Activated naive CD4-positive, alpha-beta T cell treated with anti-CD3 and anti-CD28 coated beads, Interleukin-2, amount 50 U/mL, for 24 hours (primary cell): Measurements from ENCODE around the gene RNASE1.
"Not testable (repeated sequence)": the region's sequence is repeated elsewhere in the genome, so short reads cannot be mapped to it uniquely, and the experiment has no call there.

Experiments
- H3K27ac Mint-ChIP-seq: one replicate; pipeline ENCODE4 v1.8.0; 2021; ENCODE audit warnings: mild to moderate bottlenecking, mixed read lengths
- H3K27me3 Mint-ChIP-seq: one replicate; pipeline ENCODE4 v1.8.0; 2021; ENCODE audit warnings: mixed read lengths
- H3K36me3 Mint-ChIP-seq: one replicate; pipeline ENCODE4 v1.8.0; 2021; ENCODE audit warnings: mixed read lengths
- H3K4me1 Mint-ChIP-seq: one replicate; pipeline ENCODE4 v1.8.0; 2021; ENCODE audit warnings: mixed read lengths
- H3K4me3 Mint-ChIP-seq: one replicate; pipeline ENCODE4 v1.8.0; 2021; ENCODE audit warnings: mild to moderate bottlenecking, mixed read lengths
- H3K9me3 Mint-ChIP-seq: one replicate; pipeline ENCODE4 v1.8.0; 2021; ENCODE audit warnings: mixed read lengths

The RNASE1 gene

DNA sequence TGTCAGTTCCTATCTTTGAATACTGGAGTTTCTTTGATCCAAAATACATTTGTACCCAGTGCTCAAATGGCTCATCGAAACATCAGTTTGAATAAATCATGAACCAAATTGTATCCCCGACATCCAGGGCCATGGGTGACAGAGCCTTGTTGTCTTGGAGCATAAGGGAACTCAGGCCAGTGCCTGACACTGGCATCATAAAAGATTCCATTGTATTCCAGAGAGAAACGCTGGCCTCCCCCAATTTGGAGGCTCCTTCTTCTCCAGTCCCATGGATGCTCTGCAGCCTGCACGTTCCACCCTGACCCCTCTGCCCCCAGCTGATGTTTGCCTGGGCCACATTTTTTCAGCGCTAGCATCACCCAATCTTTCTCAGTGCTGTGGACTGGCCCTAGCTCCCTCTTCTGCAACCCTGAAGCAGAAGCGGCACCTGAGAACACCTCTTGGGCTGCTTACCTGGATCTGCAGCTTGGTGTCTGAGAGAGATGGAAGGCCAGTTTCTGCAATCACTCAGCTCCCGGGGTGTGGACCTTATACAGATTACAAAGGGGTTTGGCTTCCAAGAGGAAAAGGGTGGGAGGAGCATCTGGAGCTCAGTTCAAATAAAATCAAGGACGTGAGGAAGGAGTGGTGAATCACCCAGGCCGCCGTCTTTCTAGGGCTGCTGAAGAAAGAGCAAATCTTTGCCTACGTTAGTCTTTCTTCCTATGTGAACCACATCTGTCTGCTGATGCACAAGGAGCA lies at the start of gene RNASE1:
RNASE1 (minus strand) TSS at position 504 of the 744 bp plus-strand sequence. CDS start 776 bp downstream, outside the sequence.
- H3K27me3 Mint-ChIP-seq: peaks cover 5% of the 10 kb centered on the region
- H3K27ac Mint-ChIP-seq: no peak within 1 kb of the TSS

GRCh38 chr14:20848955-20849570 lies 46.4 kb upstream of the RNASE1 start:
- H3K36me3 Mint-ChIP-seq: no peaks in the 10 kb centered on the region
- no peak overlapping the region for H3K27ac Mint-ChIP-seq
- no peaks in the 10 kb centered on the region for H3K4me1 Mint-ChIP-seq
- H3K4me3 Mint-ChIP-seq: no peak overlapping the region
- peaks cover 4% of the 10 kb centered on the region for H3K27me3 Mint-ChIP-seq
- H3K9me3 Mint-ChIP-seq: no peaks in the 10 kb centered on the region

More for the DNA sequence above, at the start of gene RNASE1:
- H3K4me1 Mint-ChIP-seq: peaks cover 10% of the 10 kb centered on the region
- no peaks in the 10 kb centered on the region for H3K9me3 Mint-ChIP-seq
- no peak within 1 kb of the TSS for H3K4me3 Mint-ChIP-seq
- H3K36me3 Mint-ChIP-seq: no peaks in the 10 kb centered on the region

DNA sequence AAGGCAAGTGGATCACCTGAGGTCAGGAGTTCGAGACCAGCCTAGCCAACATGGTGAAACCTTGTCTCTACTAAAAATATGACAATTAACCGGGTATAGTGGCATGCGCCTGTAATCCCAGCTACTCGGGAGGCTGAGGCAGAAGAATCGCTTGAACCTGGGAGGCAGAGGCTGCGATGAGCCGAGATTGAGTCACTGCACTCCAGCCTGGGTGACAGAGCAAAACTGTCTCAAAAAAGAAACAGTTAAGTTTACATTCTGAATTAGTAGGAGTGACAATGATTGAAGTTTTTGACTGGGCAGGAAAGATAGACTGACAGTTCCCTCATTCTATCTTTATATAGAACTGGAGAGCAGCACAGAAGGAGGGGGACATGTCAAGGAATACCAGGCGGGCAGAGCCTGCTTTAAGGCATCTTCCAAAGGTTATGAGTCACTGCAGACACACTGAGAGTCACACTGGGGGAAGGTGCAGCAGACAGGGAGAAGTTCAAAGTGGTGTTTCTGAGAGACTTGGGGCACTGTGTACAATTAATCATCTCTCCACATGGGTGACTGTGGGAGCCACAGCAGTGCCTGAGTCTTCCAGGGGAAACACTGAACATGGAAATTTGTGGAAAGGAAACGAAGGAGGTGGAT lies 45.8 kb upstream of the RNASE1 start:
- no peaks in the 10 kb centered on the region for H3K36me3 Mint-ChIP-seq

GRCh38 chr14:20846560-20846959 lies 43.9 kb upstream of the RNASE1 start:
- H3K27me3 Mint-ChIP-seq: peaks cover 2% of the 10 kb centered on the region
- no peaks in the 10 kb centered on the region for H3K36me3 Mint-ChIP-seq
- no peaks in the 10 kb centered on the region for H3K9me3 Mint-ChIP-seq
- H3K27ac Mint-ChIP-seq: no peak overlapping the region
- H3K4me3 Mint-ChIP-seq: no peak overlapping the region
- no peaks in the 10 kb centered on the region for H3K4me1 Mint-ChIP-seq

More for the DNA sequence above, 45.8 kb upstream of the RNASE1 start:
- no peak overlapping the region for H3K27ac Mint-ChIP-seq
- no peaks in the 10 kb centered on the region for H3K9me3 Mint-ChIP-seq
- H3K27me3 Mint-ChIP-seq: peaks cover 4% of the 10 kb centered on the region
- no peaks in the 10 kb centered on the region for H3K4me1 Mint-ChIP-seq
- H3K4me3 Mint-ChIP-seq: no peak overlapping the region

- H3K27ac Mint-ChIP-seq: no peak overlapping the region
- H3K4me1 Mint-ChIP-seq: no peaks in the 10 kb centered on the region
- H3K36me3 Mint-ChIP-seq: no peaks in the 10 kb centered on the region
- no peaks in the 10 kb centered on the region for H3K27me3 Mint-ChIP-seq
- H3K4me3 Mint-ChIP-seq: no peak overlapping the region
- H3K9me3 Mint-ChIP-seq: no peaks in the 10 kb centered on the region
Observed at GRCh38 chr14:20841096-20841495, 38.5 kb upstream of the RNASE1 start.

DNA sequence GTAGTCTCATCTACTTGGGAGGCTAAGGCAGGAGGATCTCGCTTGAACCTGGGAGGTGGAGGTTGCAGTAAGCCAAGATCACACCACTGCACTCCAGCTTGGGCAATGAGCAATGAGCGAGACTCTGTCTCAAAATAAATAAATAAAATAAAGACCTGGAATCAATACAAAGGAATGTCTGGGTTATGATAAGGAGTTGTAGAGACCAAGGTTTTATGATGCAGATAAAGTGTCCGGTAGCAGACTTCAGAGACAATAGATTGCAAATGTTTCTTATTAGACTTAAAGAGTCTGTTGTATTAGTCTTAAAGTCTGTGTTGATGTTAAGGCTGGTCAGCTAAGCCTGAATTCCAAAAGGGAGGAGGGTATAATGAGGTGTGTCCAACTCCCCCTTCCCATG lies 35.2 kb upstream of the RNASE1 start:
- H3K36me3 Mint-ChIP-seq: no peaks in the 10 kb centered on the region
- no peaks in the 10 kb centered on the region for H3K9me3 Mint-ChIP-seq
- H3K27me3 Mint-ChIP-seq: no peaks in the 10 kb centered on the region
- no peaks in the 10 kb centered on the region for H3K4me1 Mint-ChIP-seq
- no peak overlapping the region for H3K27ac Mint-ChIP-seq
- H3K4me3 Mint-ChIP-seq: no peak overlapping the region

DNA sequence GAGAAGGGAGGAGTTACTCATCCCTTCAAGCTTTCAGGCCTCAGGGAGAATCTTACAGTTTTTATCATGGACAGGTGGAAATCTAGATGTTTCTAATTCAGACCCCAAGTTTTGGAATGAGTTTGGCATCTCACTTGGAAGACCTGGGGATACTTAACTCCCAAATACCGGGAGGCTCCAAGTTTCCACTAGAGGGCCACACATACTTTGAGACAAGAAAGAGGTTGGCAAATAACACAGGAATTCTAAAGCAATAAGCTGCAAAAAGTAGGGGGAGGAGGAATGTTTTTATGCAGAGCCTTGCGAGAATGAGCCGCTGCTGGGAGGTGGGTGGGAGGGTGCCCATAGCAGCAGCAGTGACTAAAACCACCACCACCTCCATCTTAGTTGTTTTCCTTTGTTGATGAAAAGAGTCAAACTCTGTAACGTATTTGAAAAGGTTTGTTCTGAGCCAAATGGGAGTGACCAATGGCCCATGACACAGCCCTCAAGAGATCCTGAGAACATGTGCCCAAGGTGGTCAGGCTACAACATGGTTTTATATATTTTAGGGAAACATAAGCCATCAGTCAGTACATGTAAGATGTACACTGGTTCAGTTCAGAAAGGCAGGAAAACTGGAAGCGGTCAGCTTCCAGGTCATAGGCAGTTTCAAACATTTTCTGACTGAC lies 34.2 kb upstream of the RNASE1 start:
- no peak overlapping the region for H3K27ac Mint-ChIP-seq
- H3K4me1 Mint-ChIP-seq: no peaks in the 10 kb centered on the region
- no peak overlapping the region for H3K4me3 Mint-ChIP-seq
- no peaks in the 10 kb centered on the region for H3K27me3 Mint-ChIP-seq
- no peaks in the 10 kb centered on the region for H3K36me3 Mint-ChIP-seq
- no peaks in the 10 kb centered on the region for H3K9me3 Mint-ChIP-seq

GRCh38 chr14:20834899-20835298 lies 32.3 kb upstream of the RNASE1 start:
- Mint-ChIP-seq H3K36me3 (no peaks in the 10 kb centered on the region), H3K27me3 (no peaks in the 10 kb centered on the region), H3K9me3 (no peaks in the 10 kb centered on the region), H3K4me1 (no peaks in the 10 kb centered on the region), H3K27ac (no peak overlapping the region), H3K4me3 (no peak overlapping the region)

GRCh38 chr14:20830831-20831230 lies 28.2 kb upstream of the RNASE1 start:
- Mint-ChIP-seq H3K27me3 (no peaks in the 10 kb centered on the region), H3K4me1 (no peaks in the 10 kb centered on the region), H3K9me3 (no peaks in the 10 kb centered on the region), H3K4me3 (no peak overlapping the region), H3K27ac (no peak overlapping the region), H3K36me3 (peaks cover 1% of the 10 kb centered on the region)

- H3K36me3 Mint-ChIP-seq, H3K9me3 Mint-ChIP-seq, H3K4me3 Mint-ChIP-seq, H3K27me3 Mint-ChIP-seq, H3K27ac Mint-ChIP-seq, H3K4me1 Mint-ChIP-seq: not testable (repeated sequence)
Observed at GRCh38 chr14:20828024-20828694, 25.5 kb upstream of the RNASE1 start.

DNA sequence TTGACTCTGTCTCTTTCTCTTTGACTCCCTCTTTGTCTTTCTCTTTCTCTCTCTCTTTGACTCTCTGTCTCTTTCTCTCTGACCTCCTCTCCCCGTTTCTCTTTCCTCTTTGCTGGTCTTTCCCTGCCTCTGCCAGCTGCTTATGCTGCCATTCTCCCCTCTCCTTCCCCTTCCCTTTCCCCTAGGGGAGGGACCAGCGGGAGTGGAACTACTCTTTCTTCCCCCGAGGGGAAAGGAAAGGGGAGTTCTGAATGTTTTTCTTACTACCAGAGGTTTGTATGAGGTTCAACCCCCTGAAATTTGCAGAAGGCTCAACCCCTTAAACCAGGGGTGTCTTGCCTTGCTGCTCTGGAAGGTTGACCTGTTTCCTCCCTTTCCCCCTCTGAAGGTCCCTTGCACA lies 24.7 kb upstream of the RNASE1 start:
- Mint-ChIP-seq H3K27ac (no peak overlapping the region), H3K4me3 (no peak overlapping the region), H3K9me3 (no peaks in the 10 kb centered on the region), H3K27me3 (no peaks in the 10 kb centered on the region), H3K4me1 (no peaks in the 10 kb centered on the region), H3K36me3 (peaks cover 1% of the 10 kb centered on the region)

GRCh38 chr14:20826666-20827065 lies 24.0 kb upstream of the RNASE1 start:
- H3K27me3 Mint-ChIP-seq, H3K36me3 Mint-ChIP-seq, H3K27ac Mint-ChIP-seq, H3K4me1 Mint-ChIP-seq, H3K9me3 Mint-ChIP-seq, H3K4me3 Mint-ChIP-seq: not testable (repeated sequence)

GRCh38 chr14:20823859-20824258 lies 21.2 kb upstream of the RNASE1 start:
- Mint-ChIP-seq H3K9me3 (no peaks in the 10 kb centered on the region), H3K4me3 (no peak overlapping the region), H3K27me3 (no peaks in the 10 kb centered on the region), H3K36me3 (no peaks in the 10 kb centered on the region), H3K27ac (no peak overlapping the region), H3K4me1 (no peaks in the 10 kb centered on the region)

DNA sequence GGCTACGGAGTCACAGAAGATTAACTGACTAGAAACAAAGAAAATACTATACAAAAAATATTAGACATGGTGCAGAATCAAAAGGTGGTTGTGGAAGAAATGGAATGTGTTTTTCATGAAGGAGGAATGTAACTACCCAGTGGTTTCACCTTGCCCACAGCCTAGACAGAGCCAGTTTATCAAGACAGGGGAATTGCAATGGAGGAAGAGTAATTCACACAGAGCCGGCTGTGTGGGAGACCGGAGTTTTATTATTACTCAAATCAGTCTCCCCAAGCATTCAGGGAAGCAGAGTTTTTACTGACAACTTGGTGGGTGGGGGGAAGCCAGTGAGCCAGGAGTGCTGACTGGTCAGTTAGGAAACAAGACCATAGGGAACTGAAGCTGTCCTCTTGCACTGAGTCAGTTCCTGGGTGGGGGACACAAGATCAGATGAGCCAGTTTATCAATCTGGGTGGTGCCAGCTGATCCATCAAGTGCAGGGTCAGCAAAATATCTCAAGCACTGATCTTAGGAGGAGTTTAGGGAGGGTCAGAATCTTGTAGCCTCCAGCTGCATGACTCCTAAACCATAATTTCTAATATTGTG lies 19.0 kb upstream of the RNASE1 start:
- H3K4me3 Mint-ChIP-seq, H3K4me1 Mint-ChIP-seq, H3K9me3 Mint-ChIP-seq, H3K36me3 Mint-ChIP-seq, H3K27ac Mint-ChIP-seq, H3K27me3 Mint-ChIP-seq: not testable (repeated sequence)
